ENCODE results near the gene TRPC4AP. TPM values are rescaled to one million over a fixed set of nuclear protein-coding genes. Genes with fewer than 3 reads are reported as not detected.

TRPC4AP gene
- total and polyA plus RNA-seq, 2 of the 8 experiments (the other 6 are each of a cell fraction or from before 2014, with no cell fraction given) = 73.1 to 74.8 TPM

- CTCF ChIA-PET (ENCODE audit: partially characterized antibody) = interaction anchor here (0.6 to 2.1 kb wide), 5 partner anchors 11 to 114 kb away, joined by 3 to 8 read pairs (median 3); no protein-coding TSS in a partner anchor
- H2BK5ac ChIP-seq (ENCODE audit: low read depth, low read length) = no peak overlapping the region
- H3K4me2 ChIP-seq (ENCODE audit: insufficient read depth in 1 of 2, low read depth in 2 of 2, low read length in 2 of 2) = no peak overlapping the region
- no peak overlapping the region for H2AK5ac ChIP-seq (ENCODE audit: low read depth, low read length)
- H3K9me3 ChIP-seq (ENCODE audit: insufficient read depth in 2 of 2, low read depth in 1 of 2, low read length in 1 of 2) = no peaks in the 10 kb centered on the region
- H3K27ac ChIP-seq (ENCODE audit: low read depth, low read length) = no peak overlapping the region
- no peaks in the 10 kb centered on the region for H3K23me2 ChIP-seq (ENCODE audit: low read depth, low read length)
- no peak overlapping the region for H2BK120ac ChIP-seq (replicated peaks; ENCODE audit: low read depth, low read length)
- H4K8ac ChIP-seq (ENCODE audit: extremely low read depth, insufficient read depth, low read length) = no peak overlapping the region
- DNase-seq (ENCODE audit: low read depth in 1 of 2, low spot score in 2 of 2) (no peak), FAIRE-seq (no peak)
- no peak overlapping the region for H2AFZ ChIP-seq (ENCODE audit: low read length)
- no peak overlapping the region for H4K91ac ChIP-seq (replicated peaks; ENCODE audit: insufficient read length, low read length)
- 91% methylated on average over 4 of the region's 4 CpGs; no CpG with 5 or more reads in 1 of the 2 experiments for WGBS, 2 experiments (ENCODE audit: extremely low coverage in 1 of 2, insufficient coverage in 1 of 2, insufficient read length in 1 of 2, insufficient replicate concordance in 2 of 2, low coverage in 1 of 2, low lambda C conversion rate in 2 of 2, missing lambda C conversion rate in 1 of 2)
- no peak overlapping the region for H4K5ac ChIP-seq (ENCODE audit: insufficient read length, low read depth, low read length)
- no peak overlapping the region for H3K23ac ChIP-seq (ENCODE audit: insufficient read length)
- H4K20me1 ChIP-seq (replicated peaks in 1 of 2; ENCODE audit: control insufficient read depth in 1 of 2, insufficient read depth in 2 of 2, low read length in 2 of 2) = peaks cover 0 to 4% of the 10 kb centered on the region in 2 experiments
- no peak overlapping the region for H3K9ac ChIP-seq (replicated peaks in 1 of 4; ENCODE audit: extremely low read depth in 1 of 4, low read depth in 3 of 4, low read length in 3 of 4)
- H2BK15ac ChIP-seq (ENCODE audit: low read length) = no peak overlapping the region
- POLR2A ChIA-PET (ENCODE audit: partially characterized antibody) = interaction anchor here (0.9 to 1.5 kb wide), 7 partner anchors 8 to 137 kb away, joined by 3 to 5 read pairs (median 3); partner anchors contain the start of genes GSS and MYH7B
- H2BK12ac ChIP-seq (ENCODE audit: low read depth, low read length) = no peak overlapping the region
- peaks cover 0 to 21% (median 11%) of the 10 kb centered on the region in 4 experiments; a peak in 6 of 7 replicates for H3K4me1 ChIP-seq (replicated peaks in 1 of 4; ENCODE audit: control insufficient read depth in 3 of 4, insufficient read depth in 4 of 4, low read length in 3 of 4)
- no peak overlapping the region for H3K14ac ChIP-seq (ENCODE audit: insufficient read length)
- no peaks in the 10 kb centered on the region for H3K36me3 ChIP-seq (ENCODE audit: control insufficient read depth in 2 of 4, insufficient read depth in 4 of 4, low read length in 3 of 4)
- no peak overlapping the region for H3K4me3 ChIP-seq (ENCODE audit: extremely low read depth in 1 of 4, insufficient read depth in 2 of 4, low read depth in 3 of 4, low read length in 4 of 4)
- no peak overlapping the region for H3K4ac ChIP-seq (replicated peaks; ENCODE audit: insufficient read length, low read depth, low read length)
- H3K79me2 ChIP-seq (ENCODE audit: control insufficient read depth in 1 of 2, insufficient read depth in 2 of 2, low read length in 2 of 2) = no peaks in the 10 kb centered on the region
- H3K56ac ChIP-seq (replicated peaks; ENCODE audit: insufficient read length, low read depth, low read length) = no peak overlapping the region
- H3K79me1 ChIP-seq (ENCODE audit: low read depth, low read length) = no peaks in the 10 kb centered on the region
- H3K27me3 ChIP-seq (replicated peaks in 1 of 4; ENCODE audit: control insufficient read depth in 3 of 4, extremely low read depth in 1 of 4, insufficient read depth in 3 of 4, low read length in 3 of 4) = peaks cover 0 to 5% (median 4%) of the 10 kb centered on the region in 4 experiments; a peak in 3 of 7 replicates
- no peak overlapping the region for H3K18ac ChIP-seq (ENCODE audit: extremely low read depth, low read length)
- H2BK20ac ChIP-seq (ENCODE audit: low read length) = no peak overlapping the region
- no peak for TF ChIP-seq HDAC2 (IDR thresholded peaks at IDR 0.05; ENCODE audit: borderline replicate concordance in 1 of 2, low read depth in 2 of 2, low read length in 2 of 2)
These were observed 103.5 kb downstream of the TRPC4AP start for GRCh38 chr20:34989118-34989517.

Data from H1 (cell line).